ENCODE results near the gene LSS.
"Not testable (repeated sequence)": the region's sequence is repeated elsewhere in the genome, so short reads cannot be mapped to it uniquely, and the experiment has no call there.

DNA sequence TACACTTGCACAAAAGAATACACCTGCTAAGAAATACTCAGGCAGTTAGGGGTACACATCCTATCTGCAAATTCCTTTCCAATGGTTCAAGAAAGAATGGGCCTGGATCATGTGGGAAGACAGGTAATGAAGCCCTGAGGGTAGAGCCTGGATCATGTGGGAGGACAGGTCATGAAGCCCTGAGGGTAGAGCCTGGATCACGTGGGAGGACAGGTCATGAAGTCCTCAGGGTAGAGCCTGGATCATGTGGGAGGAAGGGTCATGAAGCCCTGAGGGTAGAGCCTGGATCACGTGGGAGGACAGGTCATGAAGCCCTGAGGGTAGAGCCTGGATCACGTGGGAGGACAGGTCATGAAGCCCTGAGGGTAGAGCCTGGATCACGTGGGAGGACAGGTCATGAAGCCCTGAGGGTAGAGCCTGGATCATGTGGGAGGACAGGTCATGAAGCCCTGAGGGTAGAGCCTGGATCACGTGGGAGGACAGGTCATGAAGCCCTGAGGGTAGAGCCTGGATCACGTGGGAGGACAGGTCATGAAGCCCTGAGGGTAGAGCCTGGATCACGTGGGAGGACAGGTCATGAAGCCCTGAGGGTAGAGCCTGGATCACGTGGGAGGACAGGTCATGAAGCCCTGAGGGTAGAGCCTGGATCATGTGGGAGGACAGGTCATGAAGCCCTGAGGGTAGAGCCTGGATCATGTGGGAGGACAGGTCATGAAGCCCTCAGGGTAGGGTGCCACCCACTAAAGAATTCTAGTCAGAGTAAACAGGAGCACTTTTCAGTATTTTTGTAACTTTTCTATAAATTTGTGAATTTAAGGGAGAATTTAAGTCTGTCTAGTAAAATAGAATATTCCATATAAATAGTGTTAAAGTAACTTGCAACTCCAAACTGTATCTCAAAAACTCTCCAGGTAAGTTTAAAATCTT lies 27.4 kb downstream of the LSS start:
- TF ChIP-seq, protein P1, sequence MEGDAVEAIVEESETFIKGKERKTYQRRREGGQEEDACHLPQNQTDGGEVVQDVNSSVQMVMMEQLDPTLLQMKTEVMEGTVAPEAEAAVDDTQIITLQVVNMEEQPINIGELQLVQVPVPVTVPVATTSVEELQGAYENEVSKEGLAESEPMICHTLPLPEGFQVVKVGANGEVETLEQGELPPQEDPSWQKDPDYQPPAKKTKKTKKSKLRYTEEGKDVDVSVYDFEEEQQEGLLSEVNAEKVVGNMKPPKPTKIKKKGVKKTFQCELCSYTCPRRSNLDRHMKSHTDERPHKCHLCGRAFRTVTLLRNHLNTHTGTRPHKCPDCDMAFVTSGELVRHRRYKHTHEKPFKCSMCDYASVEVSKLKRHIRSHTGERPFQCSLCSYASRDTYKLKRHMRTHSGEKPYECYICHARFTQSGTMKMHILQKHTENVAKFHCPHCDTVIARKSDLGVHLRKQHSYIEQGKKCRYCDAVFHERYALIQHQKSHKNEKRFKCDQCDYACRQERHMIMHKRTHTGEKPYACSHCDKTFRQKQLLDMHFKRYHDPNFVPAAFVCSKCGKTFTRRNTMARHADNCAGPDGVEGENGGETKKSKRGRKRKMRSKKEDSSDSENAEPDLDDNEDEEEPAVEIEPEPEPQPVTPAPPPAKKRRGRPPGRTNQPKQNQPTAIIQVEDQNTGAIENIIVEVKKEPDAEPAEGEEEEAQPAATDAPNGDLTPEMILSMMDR (conservative IDR thresholded peaks at IDR 0.05) = not testable (repeated sequence)
- TF ChIP-seq ZFX (IDR thresholded peaks at IDR 0.05) = not testable (repeated sequence)
